HG02870 (cell line): ENCODE results near the gene TAF4.
"Not testable (repeated sequence)": the region's sequence is repeated elsewhere in the genome, so short reads cannot be mapped to it uniquely, and the experiment has no call there.

ENCODE experiments used
- ATAC-seq: cut with Tn5 transposase; IDR thresholded peaks from one replicate; pipeline ENCODE4 v1.9.1; 2021; ENCODE audit warnings: mild to moderate bottlenecking, moderate library complexity; ENCODE audit not compliant: unreplicated experiment

Gene TAF4, protein sequence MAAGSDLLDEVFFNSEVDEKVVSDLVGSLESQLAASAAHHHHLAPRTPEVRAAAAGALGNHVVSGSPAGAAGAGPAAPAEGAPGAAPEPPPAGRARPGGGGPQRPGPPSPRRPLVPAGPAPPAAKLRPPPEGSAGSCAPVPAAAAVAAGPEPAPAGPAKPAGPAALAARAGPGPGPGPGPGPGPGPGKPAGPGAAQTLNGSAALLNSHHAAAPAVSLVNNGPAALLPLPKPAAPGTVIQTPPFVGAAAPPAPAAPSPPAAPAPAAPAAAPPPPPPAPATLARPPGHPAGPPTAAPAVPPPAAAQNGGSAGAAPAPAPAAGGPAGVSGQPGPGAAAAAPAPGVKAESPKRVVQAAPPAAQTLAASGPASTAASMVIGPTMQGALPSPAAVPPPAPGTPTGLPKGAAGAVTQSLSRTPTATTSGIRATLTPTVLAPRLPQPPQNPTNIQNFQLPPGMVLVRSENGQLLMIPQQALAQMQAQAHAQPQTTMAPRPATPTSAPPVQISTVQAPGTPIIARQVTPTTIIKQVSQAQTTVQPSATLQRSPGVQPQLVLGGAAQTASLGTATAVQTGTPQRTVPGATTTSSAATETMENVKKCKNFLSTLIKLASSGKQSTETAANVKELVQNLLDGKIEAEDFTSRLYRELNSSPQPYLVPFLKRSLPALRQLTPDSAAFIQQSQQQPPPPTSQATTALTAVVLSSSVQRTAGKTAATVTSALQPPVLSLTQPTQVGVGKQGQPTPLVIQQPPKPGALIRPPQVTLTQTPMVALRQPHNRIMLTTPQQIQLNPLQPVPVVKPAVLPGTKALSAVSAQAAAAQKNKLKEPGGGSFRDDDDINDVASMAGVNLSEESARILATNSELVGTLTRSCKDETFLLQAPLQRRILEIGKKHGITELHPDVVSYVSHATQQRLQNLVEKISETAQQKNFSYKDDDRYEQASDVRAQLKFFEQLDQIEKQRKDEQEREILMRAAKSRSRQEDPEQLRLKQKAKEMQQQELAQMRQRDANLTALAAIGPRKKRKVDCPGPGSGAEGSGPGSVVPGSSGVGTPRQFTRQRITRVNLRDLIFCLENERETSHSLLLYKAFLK

DNA sequence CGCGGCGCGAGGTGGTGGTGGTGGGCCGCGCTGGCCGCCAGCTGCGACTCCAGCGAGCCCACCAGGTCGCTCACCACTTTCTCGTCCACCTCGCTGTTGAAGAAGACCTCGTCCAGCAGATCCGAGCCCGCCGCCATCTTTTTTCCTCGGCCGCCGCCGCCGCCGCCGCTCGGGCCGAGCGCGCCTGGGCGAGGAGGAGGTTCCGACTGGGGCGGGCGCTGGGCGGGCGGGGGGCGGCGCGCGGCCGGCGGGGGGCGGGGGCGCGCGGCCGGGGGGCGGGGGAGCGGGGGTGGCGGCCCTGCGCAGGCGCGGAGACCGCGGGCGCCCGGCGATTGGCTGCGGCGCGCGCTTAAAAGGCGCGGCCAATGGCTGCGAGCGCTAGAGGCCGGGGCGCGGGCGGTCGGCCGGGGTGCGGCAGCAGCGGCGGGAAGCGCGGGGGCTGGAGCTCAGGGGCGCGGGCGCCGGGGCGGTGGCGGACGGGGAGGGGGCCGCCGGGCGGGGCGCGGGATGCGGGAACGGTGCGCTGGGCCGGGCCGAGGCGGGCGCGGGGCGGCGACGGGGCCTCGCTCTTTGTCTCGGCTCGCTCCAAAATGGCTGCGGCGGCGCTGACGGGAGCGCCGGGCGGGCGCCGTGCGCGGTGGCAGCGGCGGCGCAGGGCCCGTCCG lies at the start of gene TAF4:
TSS of gene TAF4 (minus strand) at position 208 of the 665 bp plus-strand sequence. CDS start at position 137, 71 bp downstream.
- peak; percentile 53 for ATAC-seq

DNA sequence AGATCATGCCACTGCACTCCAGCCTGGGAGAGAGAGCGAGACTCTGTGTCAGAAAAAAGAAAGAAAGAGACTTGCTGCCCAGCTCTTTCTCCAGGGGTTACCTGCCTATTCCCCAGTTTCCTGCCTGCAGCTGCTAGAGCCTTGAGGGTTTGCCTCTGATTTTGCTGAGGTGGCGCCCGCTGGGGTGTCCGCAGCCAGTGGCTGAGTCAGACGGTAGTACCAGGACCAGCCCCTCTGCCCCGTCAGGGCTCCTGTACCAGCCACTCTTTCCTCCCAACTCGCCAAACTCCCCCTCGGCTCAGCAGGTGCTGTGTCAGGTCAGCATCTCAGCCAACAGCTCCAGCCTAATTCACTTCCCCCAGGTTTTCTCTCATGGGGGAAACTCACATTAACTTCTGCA lies 49.2 kb upstream of the TAF4 start:
- no peak for ATAC-seq

DNA sequence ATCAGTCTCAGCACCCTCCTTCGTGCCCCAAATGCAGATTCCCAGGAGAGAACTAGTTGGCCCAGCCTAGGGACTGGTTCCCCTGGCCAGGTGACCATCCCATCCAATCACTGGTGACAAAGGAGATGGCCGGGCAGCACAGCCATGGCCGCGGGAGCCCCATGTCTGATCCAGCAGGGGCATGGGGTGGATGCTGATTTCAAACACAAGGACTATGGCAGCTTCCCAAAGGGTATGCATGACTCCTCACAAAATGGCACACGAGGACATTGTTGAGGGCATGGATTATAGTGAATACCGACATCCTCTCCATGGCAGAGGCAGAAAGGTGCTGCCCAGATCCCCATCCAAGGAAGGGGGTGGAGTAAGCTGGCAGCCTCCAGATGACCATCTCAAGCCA lies 46.7 kb upstream of the TAF4 start:
- no peak for ATAC-seq

DNA sequence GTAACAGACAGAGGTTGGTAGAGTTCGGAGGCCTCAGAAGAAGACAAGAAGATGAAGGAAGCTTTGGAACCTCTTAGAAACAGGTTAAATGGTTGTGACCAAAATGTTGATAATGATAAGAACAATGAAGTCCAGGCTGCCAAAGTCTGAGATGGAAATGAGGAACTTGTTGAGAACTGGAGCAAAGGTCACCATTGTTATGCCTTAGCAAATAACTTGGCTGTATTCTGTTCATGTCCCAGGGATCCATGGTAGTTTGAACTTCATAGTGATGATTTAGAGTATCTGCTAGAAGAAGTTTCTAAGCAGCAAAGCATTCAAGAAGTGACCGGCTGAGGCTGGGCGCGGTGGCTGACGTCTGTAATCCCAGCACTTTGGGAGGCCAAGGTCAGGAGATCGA lies 45.5 kb upstream of the TAF4 start:
- no peak for ATAC-seq

DNA sequence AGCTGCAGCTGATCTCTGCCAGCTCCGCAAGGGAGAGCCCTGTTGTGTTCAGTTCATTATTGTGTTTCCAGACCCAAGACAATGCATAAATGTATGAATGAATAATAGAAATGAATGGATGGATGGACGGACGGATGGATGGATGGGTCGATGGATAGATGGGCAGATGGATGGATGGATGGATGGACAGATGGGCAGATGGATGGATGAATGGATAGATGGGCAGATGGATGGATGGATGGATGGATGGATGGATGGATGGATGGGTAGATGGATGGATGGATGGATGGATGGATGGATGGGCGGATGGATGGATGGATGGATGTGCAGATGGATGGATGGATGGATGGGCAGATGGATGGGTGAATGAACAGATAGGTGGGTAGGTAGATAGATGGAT lies 39.9 kb upstream of the TAF4 start:
- no peak for ATAC-seq

DNA sequence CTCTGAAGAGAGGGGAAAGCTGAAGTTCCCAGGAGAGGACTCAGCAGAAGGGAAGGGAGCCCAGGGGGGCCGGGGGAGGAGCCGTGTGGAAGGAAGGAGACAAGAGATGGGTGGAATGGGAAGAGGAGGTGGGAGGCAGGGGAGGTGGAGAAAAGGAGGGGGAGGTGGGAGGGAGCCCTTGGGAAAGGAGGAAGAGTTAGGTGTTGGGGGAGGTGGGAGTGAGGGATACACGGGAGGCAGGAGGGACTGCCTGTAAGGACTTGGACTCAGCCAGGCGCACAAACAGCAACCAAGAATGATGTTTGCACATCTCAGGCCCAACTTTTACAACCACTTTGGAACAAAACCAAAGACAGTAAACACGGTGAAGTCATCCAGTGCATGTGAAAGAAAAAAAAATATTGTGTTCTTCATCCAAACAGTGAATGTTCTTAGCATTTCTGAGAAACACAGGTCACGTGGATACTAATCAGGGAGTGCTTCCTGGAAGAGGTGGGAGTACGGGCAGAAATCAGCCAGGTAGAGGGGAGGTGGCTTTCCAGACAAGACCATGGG lies 39.2 kb upstream of the TAF4 start:
- ATAC-seq: no peak

DNA sequence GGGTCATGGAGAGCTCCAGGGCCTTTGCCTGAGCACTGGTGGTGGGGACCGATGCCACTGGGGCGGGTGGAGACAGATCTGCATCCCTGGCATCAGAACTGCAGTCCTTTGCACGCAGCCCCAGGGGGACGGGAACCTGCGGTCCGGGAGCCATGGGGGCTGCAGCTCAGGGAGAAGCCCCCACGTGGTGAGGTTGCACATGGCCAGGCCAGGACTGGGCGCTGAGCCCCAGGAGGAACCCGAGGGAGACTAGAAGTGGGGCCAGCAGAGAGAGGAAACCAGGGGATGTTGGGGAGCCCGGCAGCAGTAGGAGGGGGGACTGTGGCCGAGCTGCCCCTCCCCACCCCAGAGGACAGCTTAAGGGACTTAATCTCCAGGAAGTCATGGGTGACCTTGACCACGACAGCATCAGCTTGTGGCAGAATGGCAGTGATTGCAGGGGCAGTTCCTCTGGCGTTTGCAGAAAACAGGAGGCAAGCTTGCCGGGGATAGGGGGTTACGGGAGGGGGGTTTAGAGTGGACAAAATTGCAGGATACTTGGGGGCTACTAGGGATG lies 38.6 kb upstream of the TAF4 start:
- ATAC-seq: no peak

DNA sequence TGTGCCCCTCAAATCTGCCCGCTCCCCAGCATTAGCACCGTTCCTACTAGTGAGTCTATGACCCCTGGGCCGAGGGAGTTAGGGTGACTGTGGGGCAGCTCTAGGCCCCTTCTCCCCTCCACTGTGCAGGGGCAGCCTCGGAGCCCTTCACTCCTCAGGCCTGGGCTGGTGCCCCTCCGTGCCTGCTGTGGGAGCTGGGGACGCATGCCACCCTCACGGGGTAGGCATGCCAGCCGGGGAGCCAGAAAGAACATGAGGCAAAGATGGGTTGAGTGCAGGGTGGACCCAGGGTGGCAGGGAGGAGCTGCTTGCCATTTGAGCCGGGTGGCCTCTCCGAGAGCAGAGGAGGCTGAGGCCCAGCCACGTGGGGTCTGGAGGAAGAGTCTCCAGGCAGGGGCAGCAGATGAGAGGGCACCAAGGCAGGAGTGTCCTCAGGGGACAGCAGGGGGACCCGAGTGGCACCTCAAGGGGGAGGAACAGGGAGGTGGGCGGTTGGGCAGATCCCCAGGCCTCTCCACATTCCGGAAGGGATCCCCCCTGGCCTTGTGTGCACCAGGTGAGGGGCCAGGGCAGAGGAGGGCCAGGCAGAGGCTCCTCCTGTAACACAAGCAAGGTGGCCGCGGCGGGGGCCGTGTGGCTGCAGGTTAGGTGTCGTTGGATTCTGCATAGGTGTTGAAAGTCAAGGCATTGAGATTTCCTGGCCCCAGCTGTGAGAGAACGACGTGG lies 38.0 kb upstream of the TAF4 start:
- ATAC-seq: no peak

DNA sequence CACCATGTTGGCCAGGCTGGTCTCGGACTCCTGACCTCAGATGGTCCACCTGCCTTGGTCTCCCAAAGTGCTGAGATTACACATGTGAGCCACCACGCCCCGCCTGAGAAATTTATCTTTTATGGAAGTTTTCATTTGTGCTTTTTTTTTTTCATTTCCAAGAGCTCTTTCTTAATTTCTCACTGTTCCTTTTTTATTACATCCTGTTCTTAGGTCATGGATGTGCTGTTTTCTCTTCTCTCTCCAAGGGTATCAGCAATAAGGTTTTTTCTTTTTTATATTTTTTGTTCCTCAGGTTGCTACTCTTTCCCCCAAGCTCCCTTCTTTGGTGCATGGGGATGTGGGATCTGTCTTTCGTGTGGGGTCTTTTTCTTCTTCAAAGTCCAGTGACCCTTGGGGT lies 35.4 kb upstream of the TAF4 start:
- ATAC-seq: no peak

DNA sequence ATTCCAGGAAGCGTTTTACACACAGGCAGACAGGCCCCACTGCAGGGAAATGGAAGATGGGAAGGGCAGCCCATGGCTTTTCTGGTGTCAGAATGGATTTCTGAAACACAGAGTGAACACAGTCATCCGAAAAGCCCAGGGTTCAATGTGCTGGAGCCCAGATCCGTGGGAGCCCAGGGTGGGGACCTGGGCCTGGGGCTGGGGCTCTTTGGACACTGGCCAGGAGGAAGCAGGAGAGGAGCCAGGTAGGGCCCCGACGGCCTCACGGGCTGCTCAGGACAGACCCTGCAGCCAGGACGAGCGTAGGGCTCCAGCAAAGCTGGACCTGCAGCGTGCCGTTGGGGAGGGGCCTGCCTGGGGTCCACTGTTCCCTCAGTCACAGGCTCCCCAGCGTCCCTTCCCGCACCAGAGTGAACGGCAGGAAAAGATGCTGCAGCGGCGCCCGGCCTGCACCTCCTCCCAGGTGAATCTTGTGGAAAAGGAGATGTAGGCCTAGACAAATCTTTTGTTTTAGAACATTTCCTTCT lies 32.3 kb upstream of the TAF4 start:
- no peak for ATAC-seq

DNA sequence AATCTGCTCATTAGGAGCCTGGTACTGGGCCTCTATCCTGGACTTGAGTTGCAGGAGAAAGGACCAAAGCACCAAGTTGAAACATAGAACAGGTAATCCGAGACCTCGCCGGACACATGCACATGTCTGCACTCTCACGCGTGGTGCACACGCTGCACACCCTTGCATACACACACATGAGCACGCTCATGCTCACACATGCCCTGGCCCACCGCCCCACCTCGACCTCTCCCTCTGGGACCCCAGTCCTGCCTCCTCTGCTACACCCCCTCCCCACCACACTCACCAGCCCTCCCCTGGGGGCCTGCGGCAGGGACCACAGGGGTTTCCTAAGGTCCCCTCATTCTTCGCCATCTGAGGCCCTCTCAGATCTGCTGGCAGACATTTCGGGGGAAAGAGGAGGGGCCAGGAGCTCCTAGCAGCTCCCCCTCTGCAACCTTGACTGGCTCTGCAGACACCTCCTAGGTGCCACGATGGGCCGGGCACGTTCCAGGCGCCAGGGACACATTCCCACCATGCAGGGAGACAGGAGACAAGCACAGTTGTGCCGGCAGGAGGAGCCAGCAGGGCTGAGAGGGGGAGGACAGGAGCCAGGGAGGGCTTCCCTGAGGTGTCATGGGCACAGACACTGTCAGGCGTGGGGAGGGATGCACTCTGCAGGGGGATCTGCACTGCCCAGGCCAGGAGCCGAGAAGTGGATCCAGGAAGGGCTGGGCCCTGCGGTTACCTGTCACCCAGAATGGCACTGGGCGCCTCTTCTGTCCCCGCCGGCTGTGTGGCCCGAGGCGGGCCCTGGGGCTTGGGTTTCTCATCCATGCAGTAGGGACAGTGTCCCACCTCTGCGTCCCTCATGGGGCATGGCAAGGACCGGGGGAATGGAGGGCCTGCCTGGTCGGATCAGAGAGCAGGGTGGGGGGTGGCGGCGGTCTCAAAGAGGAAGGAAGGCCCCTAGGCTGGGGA lies 31.0 kb upstream of the TAF4 start:
- ATAC-seq: no peak

DNA sequence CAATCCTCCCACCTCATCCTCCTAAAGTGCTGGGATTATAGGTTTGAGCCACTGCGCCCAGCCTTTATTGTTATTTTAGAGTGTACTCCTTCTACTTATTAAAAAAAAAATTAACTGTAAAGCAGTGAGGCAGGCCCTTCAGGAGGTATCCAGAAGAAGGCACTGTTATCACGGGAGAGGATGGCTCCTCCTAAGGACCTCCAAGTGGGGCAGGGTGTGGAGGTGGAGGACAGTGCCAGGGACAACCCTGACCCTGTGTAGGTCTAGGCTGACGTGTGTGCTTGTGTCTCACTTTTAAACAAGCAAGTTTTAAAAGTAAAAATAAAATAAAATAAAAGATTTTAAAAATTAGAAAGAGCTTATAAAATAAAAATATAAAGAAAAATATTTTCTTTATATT lies 23.7 kb upstream of the TAF4 start:
- no peak for ATAC-seq

DNA sequence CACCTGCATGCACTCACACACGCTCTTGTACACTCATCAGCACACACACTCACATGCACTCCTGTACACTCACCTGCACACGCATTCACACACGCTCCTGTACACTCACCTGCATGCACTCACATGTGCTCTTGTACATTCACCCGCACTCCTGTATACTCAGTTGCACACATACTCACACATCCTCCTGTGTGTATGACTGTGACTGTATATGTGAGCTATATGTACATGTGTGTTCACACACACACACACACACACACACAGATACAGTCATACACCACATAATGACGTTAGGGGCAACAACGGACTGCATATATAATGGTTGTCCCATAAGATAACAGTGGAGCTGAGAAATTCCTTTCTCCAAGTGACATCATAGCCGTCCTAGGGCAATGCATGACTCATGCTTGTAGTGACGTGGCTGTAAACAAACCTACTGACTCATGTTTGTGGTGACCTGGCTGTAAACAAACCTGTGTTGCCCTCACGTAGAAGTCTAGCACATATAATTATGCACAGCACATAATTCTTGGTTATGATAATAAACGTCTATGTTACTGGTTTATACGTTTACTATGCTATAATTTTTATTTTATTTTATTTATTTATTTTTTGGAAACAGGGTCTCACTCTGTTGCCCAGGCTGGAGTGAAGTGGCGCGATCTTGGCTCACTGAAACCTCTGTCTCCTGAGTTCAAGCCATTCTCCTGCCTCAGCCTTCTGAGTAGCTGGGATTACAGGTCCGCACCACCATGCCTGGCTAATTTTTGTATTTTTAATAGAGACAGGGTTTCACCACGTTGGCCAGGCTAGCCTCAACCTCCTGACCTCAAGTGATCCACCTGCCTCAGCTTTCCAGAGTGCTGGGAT lies 22.8 kb upstream of the TAF4 start:
- no peak for ATAC-seq

DNA sequence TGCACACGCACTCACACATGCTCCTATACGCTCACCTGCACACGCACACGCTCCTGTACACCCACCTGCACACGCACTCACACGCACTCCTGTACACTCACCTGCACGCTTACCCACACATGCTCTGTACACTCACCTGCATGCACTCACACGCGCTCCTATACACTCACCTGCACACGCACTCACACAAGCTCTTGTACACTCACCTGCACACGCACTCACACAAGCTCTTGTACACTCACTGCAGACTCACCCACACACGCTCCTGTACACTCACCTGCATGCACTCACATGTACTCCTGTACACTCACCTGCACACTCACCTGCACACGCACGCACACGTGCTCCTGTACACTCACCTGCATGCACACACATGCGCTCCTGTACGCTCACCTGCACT lies 22.0 kb upstream of the TAF4 start:
- no peak for ATAC-seq

DNA sequence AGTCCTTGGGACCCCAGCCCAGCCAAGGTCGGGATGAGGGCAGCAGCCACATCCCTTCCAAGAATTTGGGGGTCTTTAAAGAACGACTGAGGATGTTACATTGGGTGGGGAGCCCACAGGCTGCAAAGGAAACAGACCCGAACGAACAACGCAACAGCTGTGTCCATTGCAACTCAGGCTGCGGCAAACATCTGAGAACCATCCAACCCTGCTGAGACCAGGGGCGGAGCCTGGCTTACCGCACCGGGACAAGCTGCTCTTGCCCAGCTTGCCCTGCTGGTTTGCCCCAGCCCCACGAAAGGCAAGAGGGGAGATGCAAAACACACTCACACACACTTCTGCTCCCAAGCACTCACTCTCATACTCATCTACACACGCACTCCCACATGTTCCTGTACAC lies 21.5 kb upstream of the TAF4 start:
- no peak for ATAC-seq

DNA sequence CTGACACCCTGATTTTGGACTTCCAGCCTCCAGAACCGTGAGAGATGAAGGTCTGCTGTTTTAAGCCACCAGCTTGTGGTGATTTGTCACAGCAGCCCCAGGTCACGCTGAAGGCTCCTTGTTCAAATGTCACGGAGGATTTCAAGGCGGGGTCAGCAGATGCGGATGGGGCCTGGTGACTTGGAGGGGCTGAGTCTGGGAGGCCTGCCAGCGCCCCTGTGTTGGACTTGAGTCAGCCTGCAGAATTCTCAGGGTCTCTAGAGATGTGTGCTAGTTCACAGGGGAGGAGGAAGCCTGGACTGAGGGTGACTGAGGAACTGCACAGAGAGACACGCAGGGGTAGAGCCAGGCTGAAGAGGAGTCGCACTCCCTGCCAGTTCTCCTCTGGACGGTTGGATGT lies 19.5 kb upstream of the TAF4 start:
- no peak for ATAC-seq

DNA sequence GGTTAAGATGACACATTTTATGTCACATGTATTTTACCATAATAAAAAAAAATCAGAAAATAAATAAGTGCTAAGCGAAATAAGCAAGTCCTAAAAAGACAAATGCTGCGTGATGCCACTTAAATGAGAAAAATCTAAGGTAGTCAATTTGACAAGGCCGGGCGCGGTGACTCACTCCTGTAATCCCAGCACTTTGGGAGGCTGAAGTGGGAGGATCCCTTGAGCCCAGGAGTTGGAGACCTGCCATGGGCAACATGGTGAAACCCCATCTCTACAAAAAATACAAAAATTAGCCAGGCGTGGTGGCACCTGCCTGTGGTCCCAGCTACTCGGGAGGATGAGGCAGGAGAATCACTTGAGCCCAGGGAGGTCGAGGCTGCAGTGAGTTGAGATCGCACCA lies 18.5 kb upstream of the TAF4 start:
- not testable (repeated sequence) for ATAC-seq

DNA sequence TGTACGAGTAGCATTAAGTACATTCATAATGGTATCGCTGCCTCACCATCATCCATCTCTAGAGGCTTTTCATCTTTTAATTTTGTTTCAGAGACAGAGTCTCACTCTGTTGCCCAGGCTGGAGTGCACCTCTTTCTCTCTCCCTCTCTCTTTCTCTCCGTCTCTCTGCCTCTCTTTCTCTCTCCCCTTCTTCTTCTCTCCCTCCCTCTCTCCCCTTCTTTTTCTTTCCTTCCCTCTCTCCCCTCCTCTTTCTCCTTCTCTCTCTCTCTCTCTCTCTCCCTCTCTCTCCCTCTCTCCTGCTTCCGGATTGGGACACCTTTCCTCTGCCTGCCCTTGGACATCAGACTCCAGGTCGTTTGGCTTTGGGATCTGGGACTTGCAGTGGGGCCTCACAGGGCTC lies 17.6 kb upstream of the TAF4 start:
- no peak for ATAC-seq
